Ovary (tissue), 9 donors: ENCODE measurements around the gene DPY19L1. TPM values are rescaled to one million over a fixed set of nuclear protein-coding genes. Genes with fewer than 3 reads are reported as not detected.
"Not testable (repeated sequence)": the region's sequence is repeated elsewhere in the genome, so short reads cannot be mapped to it uniquely, and the experiment has no call there.

Experiments
- DNase-seq, 5 donors: peaks; one replicate each; pipeline ENCODE4 v3.0.0-alpha.2; 2019 to 2020
- H3K27ac ChIP-seq, 2 donors: fragments of 200-600 bp; one replicate each; pipeline versions ENCODE4 v1.5.1 to v1.8.0; 2019 to 2022
- H3K27me3 ChIP-seq: fragments of 200-600 bp; one replicate; pipeline ENCODE4 v1.8.0; 2022
- H3K36me3 ChIP-seq: fragments of 200-600 bp; sonication (generic); one replicate; pipeline ENCODE4 v1.5.1; 2019
- H3K4me1 ChIP-seq: one replicate; pipeline ENCODE4 v1.8.1; 2013; ENCODE audit warnings: mild to moderate bottlenecking, moderate library complexity; ENCODE audit not compliant: insufficient read depth
- H3K4me3 ChIP-seq: fragments of 200-600 bp; sonication (generic); one replicate; pipeline ENCODE4 v1.5.1; 2017
- H3K9me3 ChIP-seq, 2 donors: fragments of 200-600 bp in 1 of 2; sonication (generic) in 1 of 2; one replicate each; pipeline versions ENCODE4 v1.5.1 to v1.8.1; 2013 to 2019; ENCODE audit warnings: mild to moderate bottlenecking in 1 of 2, moderate library complexity in 1 of 2
- EP300 ChIP-seq: sonication (generic); formaldehyde crosslinking; IDR thresholded peaks from one replicate; pipeline ENCODE4 v1.6.1; 2017; ENCODE audit warnings: antibody characterized with exemption
- POLR2A ChIP-seq: fragments of 450-650 bp; IDR thresholded peaks from one replicate; pipeline ENCODE4 v1.6.1; 2017; ENCODE audit warnings: antibody characterized with exemption, mild to moderate bottlenecking, moderate library complexity
- WGBS, 3 donors: extraction: QIAGEN DNeasy Blood & Tissue Kit in 1 of 3; methylation state at CpG; one replicate each; pipeline versions ENCODE4 v1.1.5 to v1.1.7; 2013 to 2017; 5-methylcytosine and 5-hydroxymethylcytosine counted together
- intact Hi-C, 4 donors: fragments of 100-400 bp; cut with DNase I; formaldehyde crosslinking; loops; one replicate each; pipeline versions ENCODE4 v1.11.0 to v1.15.1; 2022 to 2023
- polyA plus RNA-seq, 2 donors: library from polyadenylated mRNA; stranded (reverse); fragments of 200-250 nt in 1 of 2; fragments of 350-450 nt in 1 of 2; fragmentation: Illumina TruSeq in 1 of 2; extraction: RNeasy Lipid Tissue Mini Kit (QIAGEN cat#74804) in 1 of 2; gene quantifications; one replicate each; pipeline ENCODE4 v1.2.3, GENCODE V29; 2013 to 2014
- total RNA-seq, 7 donors: library from RNA; depleted of rRNA in 2 of 7; stranded (reverse); fragments of >200 nt in 2 of 7; fragmentation: NEBNext Ultra II Directional in 3 of 7; extraction: Animal tissue kit (Norgen Biotek cat#: 25700) in 3 of 7; gene quantifications; one replicate each; pipeline versions ENCODE4 v1.1.0 to v1.2.4, GENCODE V29; 2016 to 2023
- TF ChIP-seq, protein P1 (sequence below), 3 donors: fragments of 450-650 bp in 2 of 3; fragments of 200-600 bp in 1 of 3; IDR thresholded peaks; one replicate each; pipeline versions ENCODE4 v1.5.1 to v1.8.0; 2016 to 2022; ENCODE audit warnings: antibody characterized with exemption in 3 of 3, mild to moderate bottlenecking in 1 of 3
- donor health status: DM: no; HTN: no; CAD: no; lungs with moderate emphysema.
- donor health status: DM: no; HTN: no; CAD: no.
- donor health status: Bipolar disorder and iron deficiency.
- donor health status: DM: yes; HTN: yes; CAD: no.
- donor health status: DM: no; HTN: no; CAD: no.
- donor health status: DM: yes; HTN: yes; CAD: no.

DPY19L1 gene
- total and polyA plus RNA-seq, 9 donors: 8.1 to 32.7 (median 17.8) TPM

DNA sequence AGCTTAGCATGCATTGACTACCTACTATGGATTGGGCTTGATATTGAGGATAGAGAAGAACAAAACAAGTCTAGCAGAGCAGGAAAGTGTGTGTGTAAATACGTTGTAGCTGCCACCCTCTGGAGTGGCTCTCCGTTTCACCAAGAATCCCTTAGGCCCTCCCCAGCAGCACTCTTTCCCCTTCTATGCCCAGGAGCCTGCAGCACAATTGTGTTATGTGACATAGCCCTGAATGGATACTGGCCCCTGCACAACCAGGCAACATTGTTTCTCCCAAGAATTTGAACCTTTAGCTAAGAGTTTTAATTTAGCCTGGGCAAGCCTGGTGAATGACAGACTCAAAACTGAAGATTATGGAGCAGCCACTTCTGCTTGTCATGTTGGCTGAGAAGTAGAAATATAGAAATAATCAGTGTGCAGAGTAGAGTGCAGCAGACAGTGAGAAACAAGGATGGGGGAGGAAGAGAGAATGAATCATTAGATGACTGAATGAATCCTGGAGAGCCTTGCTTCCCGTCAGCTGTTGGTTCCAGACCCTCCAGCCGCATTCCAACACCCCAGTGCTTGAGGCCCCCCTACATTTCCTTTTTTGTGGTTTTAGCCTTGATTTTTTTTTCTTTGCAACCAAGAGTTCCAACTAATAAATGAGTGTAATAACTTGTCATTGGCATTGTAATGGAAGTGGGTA, 16.3 kb upstream of the DPY19L1 start:
- H3K36me3 ChIP-seq, H3K27me3 ChIP-seq, DNase-seq, H3K4me3 ChIP-seq, H3K27ac ChIP-seq, H3K9me3 ChIP-seq, intact Hi-C loops, H3K4me1 ChIP-seq: not testable (repeated sequence)
- 36 to 47% (median 41%) methylated on average over 4 of the region's 4 CpGs for WGBS, 3 donors

DNA sequence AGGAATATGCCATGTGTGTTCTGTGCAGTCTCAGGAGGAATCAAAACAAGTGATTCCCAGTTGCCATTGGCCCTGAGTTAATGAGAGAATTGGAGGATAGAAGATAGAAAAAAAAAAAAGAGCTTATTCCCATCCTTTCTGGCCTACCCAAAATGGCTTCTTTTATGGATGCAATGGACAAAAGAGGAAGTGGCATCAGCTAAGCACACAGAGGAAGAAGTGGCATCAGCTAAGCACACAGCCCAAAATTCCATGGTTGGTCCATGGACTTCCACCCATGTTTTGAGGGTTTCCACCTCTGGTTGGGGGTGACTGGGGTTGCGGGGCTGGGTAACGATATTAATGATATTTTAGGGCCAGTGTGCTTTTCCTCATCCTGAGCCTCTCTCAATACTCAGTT, 11.1 kb upstream of the DPY19L1 start:
- H3K27ac ChIP-seq, intact Hi-C loops, H3K9me3 ChIP-seq, H3K4me1 ChIP-seq, H3K4me3 ChIP-seq, H3K27me3 ChIP-seq, DNase-seq, H3K36me3 ChIP-seq: not testable (repeated sequence)
- WGBS, 3 donors: 97 to 99% (median 97%) methylated on average over 2 of the region's 2 CpGs

DNA sequence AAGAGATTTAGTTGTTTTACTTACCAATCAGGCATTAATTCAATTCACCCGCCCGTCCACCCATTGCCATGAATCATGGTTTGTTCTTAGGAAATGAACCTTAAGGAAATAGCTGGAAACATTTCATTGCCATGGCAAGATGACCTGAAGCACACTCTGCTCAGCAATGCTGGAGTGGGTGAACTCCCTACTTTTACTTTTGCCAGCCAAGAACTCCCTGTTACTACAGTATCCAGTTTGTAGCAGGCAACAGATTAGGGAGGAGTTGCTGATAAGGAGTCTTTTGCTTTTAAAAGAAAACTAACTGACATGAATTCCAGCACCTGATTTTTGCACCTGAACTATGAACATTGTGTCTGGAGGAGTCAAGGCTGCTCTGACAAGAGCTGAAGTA, 10.6 kb upstream of the DPY19L1 start:
- H3K4me1 ChIP-seq, H3K9me3 ChIP-seq, H3K27ac ChIP-seq, DNase-seq, H3K27me3 ChIP-seq, H3K4me3 ChIP-seq, intact Hi-C loops, H3K36me3 ChIP-seq: not testable (repeated sequence)
- WGBS, 3 donors: 32 to 34% (median 34%) methylated on average over 2 of the region's 2 CpGs

DNA sequence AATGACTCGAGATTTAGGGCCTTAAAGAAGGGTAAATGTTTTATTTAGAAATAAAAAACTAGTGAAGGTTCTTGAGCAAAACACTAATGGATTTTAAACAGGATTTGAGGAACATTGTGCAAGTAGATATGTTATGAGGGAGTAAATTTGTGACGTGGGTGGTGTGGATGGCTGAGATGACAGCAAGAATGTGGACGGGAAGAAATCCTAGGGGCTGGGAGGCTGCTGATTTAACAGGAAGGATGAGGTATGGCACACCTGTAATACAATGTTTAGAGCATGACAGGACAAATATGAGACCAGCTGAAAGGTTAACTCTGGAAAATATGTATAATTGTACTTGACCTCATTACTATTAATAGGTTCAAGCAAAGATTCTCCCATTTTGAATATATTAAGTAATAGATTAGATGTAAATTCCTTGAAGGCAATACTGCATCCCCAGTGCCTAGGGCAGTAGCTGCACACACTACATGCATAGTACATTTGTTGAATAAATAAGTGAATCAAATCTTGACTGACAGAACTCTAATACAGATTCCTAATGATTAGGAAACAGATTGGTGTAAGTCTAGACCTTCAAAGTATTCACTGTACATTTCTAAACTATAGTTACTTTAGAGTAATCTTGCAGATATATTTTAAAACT, 10.1 kb upstream of the DPY19L1 start:
- H3K4me3 ChIP-seq, H3K27me3 ChIP-seq, H3K9me3 ChIP-seq, DNase-seq, intact Hi-C loops, H3K4me1 ChIP-seq, H3K36me3 ChIP-seq, H3K27ac ChIP-seq: not testable (repeated sequence)
- 49 to 59% (median 55%) methylated on average over 3 of the region's 3 CpGs for WGBS, 3 donors

DNA sequence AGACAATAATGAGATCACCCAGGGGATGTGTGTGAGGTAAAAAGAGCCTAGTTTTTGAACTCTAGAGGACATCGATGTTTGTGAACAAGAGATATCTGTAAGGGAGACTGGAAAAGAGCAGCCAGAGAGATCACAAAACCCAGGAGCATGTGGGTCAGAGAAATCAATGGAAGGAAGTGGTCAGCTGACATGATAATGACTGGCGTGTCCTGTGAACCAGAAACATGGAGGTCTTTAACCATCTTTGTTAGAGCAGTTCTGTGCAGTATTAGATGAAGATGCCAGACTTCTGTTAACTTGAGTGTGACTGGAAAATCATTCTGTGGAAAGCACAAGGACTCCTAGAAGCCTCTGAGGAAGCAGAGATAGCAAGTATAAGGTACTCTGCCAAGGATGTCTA, 6.0 kb upstream of the DPY19L1 start:
- H3K27ac ChIP-seq, H3K9me3 ChIP-seq, intact Hi-C loops, H3K4me1 ChIP-seq, H3K36me3 ChIP-seq, H3K4me3 ChIP-seq, H3K27me3 ChIP-seq, DNase-seq: not testable (repeated sequence)
- 86 to 92% (median 89%) methylated on average over 2 of the region's 2 CpGs for WGBS, 3 donors

- DNase-seq: no peak
- TF ChIP-seq EP300 (no peak), POLR2A (no peak)
- Histone ChIP-seq H3K27ac (no peak overlapping the region), H3K9me3 (no peaks in the 10 kb centered on the region), H3K4me1 (no peaks in the 10 kb centered on the region), H3K36me3 (no peaks in the 10 kb centered on the region), H3K4me3 (no peak overlapping the region), H3K27me3 (no peaks in the 10 kb centered on the region)
- intact Hi-C loops: no loop called here
These were observed 3.6 kb upstream of the DPY19L1 start for GRCh38 chr7:35040906-35041305.

DNA sequence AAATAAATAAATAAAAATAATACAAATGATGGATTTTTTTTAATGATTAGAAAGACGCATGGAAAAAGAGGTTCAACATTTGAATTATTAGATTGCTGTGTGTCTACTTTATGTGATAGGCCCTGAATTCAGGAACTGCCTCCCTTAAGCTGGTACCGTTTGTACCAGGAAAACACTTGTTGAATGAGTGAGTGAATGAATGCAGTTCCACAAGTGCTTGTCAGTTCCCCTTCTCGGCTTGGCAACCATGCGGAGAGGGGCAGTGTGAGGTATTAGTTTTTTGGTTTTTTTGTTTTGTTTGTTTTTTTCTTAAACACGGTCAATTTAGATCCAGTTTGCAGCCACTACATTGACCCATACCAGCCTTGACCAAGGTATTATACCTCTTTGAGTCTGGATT, 2.1 kb upstream of the DPY19L1 start:
- H3K27me3 ChIP-seq: no peaks in the 10 kb centered on the region
- H3K27ac ChIP-seq: no peak overlapping the region
- H3K4me1 ChIP-seq: no peaks in the 10 kb centered on the region
- WGBS, 3 donors: 91 to 93% (median 92%) methylated on average over 5 of the region's 5 CpGs
- H3K4me3 ChIP-seq: no peak overlapping the region
- H3K9me3 ChIP-seq: no peaks in the 10 kb centered on the region
- no peak for DNase-seq
- no peaks in the 10 kb centered on the region for H3K36me3 ChIP-seq
- intact Hi-C loops: loop anchor here in 1 of 4 donors (5.0 kb wide), 1 partner anchor 1268 kb away; no protein-coding TSS in a partner anchor
- TF ChIP-seq EP300 (no peak), POLR2A (no peak)
- TF ChIP-seq, protein P1, sequence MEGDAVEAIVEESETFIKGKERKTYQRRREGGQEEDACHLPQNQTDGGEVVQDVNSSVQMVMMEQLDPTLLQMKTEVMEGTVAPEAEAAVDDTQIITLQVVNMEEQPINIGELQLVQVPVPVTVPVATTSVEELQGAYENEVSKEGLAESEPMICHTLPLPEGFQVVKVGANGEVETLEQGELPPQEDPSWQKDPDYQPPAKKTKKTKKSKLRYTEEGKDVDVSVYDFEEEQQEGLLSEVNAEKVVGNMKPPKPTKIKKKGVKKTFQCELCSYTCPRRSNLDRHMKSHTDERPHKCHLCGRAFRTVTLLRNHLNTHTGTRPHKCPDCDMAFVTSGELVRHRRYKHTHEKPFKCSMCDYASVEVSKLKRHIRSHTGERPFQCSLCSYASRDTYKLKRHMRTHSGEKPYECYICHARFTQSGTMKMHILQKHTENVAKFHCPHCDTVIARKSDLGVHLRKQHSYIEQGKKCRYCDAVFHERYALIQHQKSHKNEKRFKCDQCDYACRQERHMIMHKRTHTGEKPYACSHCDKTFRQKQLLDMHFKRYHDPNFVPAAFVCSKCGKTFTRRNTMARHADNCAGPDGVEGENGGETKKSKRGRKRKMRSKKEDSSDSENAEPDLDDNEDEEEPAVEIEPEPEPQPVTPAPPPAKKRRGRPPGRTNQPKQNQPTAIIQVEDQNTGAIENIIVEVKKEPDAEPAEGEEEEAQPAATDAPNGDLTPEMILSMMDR (IDR thresholded peaks at IDR 0.05): no peak
